ENCODE results near the gene ATP6V1G1.

- no peak for TF ChIP-seq CTCF (IDR thresholded peaks at IDR 0.05; ENCODE audit: insufficient read depth, low read depth, low read length)
- no peak for TF ChIP-seq EZH2 (IDR thresholded peaks at IDR 0.05; ENCODE audit: insufficient read depth, low read length)
These were observed 40.0 kb downstream of the ATP6V1G1 start for GRCh38 chr9:114627553-114627952.

All from astrocyte (in vitro differentiated cells and primary cell).